Stomach (tissue), 9 donors: ENCODE data around the gene EML4. TPM values are rescaled to one million over a fixed set of nuclear protein-coding genes. Genes with fewer than 3 reads are reported as not detected.

Experiments
- DNase-seq, 2 donors: peaks; one replicate each; pipeline versions ENCODE4 v3.0.0 to v3.0.0-alpha.2; 2013 to 2019
- H3K27ac ChIP-seq, 5 donors: fragments of 200-600 bp in 4 of 5; sonication (generic) in 4 of 5; one replicate each; pipeline ENCODE4 v1.5.1; 2013 to 2019; ENCODE audit warnings: mild to moderate bottlenecking in 1 of 5, moderate library complexity in 1 of 5
- H3K27me3 ChIP-seq, 3 donors: fragments of 200-600 bp; sonication (generic); one replicate each; pipeline ENCODE4 v1.5.1; 2017 to 2019; ENCODE audit warnings: mixed run types in 1 of 3
- H3K36me3 ChIP-seq, 4 donors: fragments of 200-600 bp; sonication (generic); 1 replicate in 3 of 4; 2 replicates in 1 of 4; pipeline ENCODE4 v1.5.1; 2016 to 2019
- H3K4me1 ChIP-seq, 4 donors: fragments of 200-600 bp; sonication (generic); one replicate each; pipeline ENCODE4 v1.5.1; 2016 to 2019
- H3K4me3 ChIP-seq, 4 donors: fragments of 200-600 bp; sonication (generic) in 3 of 4; one replicate each; pipeline ENCODE4 v1.5.1; 2016 to 2019; ENCODE audit warnings: mild to moderate bottlenecking in 1 of 4
- H3K9me3 ChIP-seq, 4 donors: fragments of 200-600 bp; sonication (generic); one replicate each; pipeline ENCODE4 v1.5.1; 2016 to 2019
- EP300 ChIP-seq: sonication (generic); formaldehyde crosslinking; IDR thresholded peaks from one replicate; pipeline ENCODE4 v1.6.1; 2017; ENCODE audit warnings: antibody characterized with exemption
- POLR2A ChIP-seq, 4 donors: fragments of 450-650 bp; IDR thresholded peaks; one replicate each; pipeline ENCODE4 v1.6.1; 2016; ENCODE audit warnings: antibody characterized with exemption in 4 of 4, control low read depth in 2 of 4, mild to moderate bottlenecking in 1 of 4, moderate library complexity in 1 of 4
- POLR2AphosphoS5 ChIP-seq, 3 donors: sonication (generic); formaldehyde crosslinking; IDR thresholded peaks; one replicate each; pipeline ENCODE4 v1.6.1; 2016; ENCODE audit warnings: antibody characterized with exemption in 3 of 3
- WGBS, 5 donors: extraction: QIAGEN DNeasy Blood & Tissue Kit in 3 of 5; methylation state at CpG; one replicate each; pipeline versions ENCODE4 v1.1.5 to v1.1.7; 2013 to 2018; 5-methylcytosine and 5-hydroxymethylcytosine counted together
- intact Hi-C: fragments of 100-400 bp; cut with DNase I; formaldehyde crosslinking; loops from one replicate; pipeline ENCODE4 v1.15.1; 2023; ENCODE audit warnings: low total_unique reads
- polyA plus RNA-seq, 3 donors: library from polyadenylated mRNA; stranded (reverse); fragments of 200-250 nt; gene quantifications; one replicate each; pipeline ENCODE4 v1.2.3, GENCODE V29; 2013
- total RNA-seq, 5 donors: library from RNA; depleted of rRNA; stranded (reverse); fragments of >200 nt; gene quantifications; one replicate each; pipeline versions ENCODE4 v1.1.0 to v1.2.3, GENCODE V29; 2014 to 2016
- TF ChIP-seq, protein P1 (sequence below), 7 experiments: fragments of 450-650 bp in 4 of 7; fragments of 200-600 bp in 3 of 7; sonication (generic) in 3 of 7; IDR thresholded peaks; one replicate each; pipeline ENCODE4 v1.5.1; 2016 to 2019; ENCODE audit warnings: antibody characterized with exemption in 7 of 7, control low read depth in 2 of 7, mild to moderate bottlenecking in 1 of 7
- donor health status: healthy with polysubstance abuse.
- donor health status: Bipolar disorder and iron deficiency.
- donor health status: healthy.

The EML4 gene
- total and polyA plus RNA-seq, 8 donors: 10.2 to 292 (median 28.6) TPM

DNA sequence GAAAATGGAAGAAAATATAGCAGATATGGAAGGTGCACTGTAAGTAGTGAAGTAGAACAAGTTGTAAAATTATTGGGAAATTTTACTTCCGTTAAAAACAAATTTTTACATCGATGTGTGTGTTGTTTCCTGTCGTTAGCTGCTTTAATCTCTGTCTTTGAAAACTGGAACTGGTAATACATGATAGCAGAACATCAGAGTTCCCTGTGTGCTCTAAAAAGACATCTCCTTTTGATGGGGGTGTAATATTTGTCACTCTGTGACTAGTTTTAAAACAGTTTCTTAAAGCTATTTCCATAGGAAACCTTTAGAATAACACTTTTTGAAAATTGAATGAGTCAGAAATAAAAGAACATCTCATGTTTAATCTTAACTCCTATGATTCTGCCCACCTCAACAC is 148.3 kb downstream of the EML4 start:
- no peak overlapping the region for H3K27ac ChIP-seq
- intact Hi-C loops: no loop called here
- no peaks in the 10 kb centered on the region for H3K9me3 ChIP-seq
- TF ChIP-seq EP300 (no peak), POLR2AphosphoS5 (IDR thresholded peaks at IDR 0.05) (no peak), POLR2A (IDR thresholded peaks at IDR 0.05) (no peak)
- TF ChIP-seq, protein P1, sequence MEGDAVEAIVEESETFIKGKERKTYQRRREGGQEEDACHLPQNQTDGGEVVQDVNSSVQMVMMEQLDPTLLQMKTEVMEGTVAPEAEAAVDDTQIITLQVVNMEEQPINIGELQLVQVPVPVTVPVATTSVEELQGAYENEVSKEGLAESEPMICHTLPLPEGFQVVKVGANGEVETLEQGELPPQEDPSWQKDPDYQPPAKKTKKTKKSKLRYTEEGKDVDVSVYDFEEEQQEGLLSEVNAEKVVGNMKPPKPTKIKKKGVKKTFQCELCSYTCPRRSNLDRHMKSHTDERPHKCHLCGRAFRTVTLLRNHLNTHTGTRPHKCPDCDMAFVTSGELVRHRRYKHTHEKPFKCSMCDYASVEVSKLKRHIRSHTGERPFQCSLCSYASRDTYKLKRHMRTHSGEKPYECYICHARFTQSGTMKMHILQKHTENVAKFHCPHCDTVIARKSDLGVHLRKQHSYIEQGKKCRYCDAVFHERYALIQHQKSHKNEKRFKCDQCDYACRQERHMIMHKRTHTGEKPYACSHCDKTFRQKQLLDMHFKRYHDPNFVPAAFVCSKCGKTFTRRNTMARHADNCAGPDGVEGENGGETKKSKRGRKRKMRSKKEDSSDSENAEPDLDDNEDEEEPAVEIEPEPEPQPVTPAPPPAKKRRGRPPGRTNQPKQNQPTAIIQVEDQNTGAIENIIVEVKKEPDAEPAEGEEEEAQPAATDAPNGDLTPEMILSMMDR (IDR thresholded peaks at IDR 0.05): no peak
- no peaks in the 10 kb centered on the region for H3K27me3 ChIP-seq
- H3K36me3 ChIP-seq: peaks cover 0 to 62% (median 44%) of the 10 kb centered on the region in 4 donors
- H3K4me3 ChIP-seq: no peak overlapping the region
- no peak for DNase-seq
- whole genome bisulfite sequencing, 5 donors: 88 to 96% (median 93%) methylated on average over 3 of the region's 3 CpGs
- peaks cover 0 to 5% (median 0%) of the 10 kb centered on the region in 4 donors for H3K4me1 ChIP-seq

DNA sequence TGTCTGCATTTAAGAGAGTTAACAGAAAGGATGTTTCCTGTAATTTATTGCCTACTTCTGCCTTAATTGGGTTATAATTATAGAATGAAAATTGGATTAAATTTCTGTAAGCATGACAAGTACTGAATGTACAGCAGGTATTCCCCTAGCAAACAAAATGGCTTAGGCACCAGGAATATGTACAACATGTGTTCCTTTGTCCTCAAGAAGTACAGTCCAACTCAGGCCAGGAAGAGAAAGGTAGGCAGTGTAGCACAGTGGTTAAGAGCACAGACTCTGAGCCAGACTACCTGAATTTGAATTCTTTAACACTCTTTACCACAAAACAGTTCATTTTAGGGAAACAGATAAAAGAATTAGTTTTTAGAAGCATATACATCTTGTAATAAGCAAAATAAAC is 148.8 kb downstream of the EML4 start:
- no peak for DNase-seq
- Histone ChIP-seq H3K4me3 (no peak overlapping the region), H3K27me3 (no peaks in the 10 kb centered on the region), H3K36me3 (peaks cover 0 to 62% (median 44%) of the 10 kb centered on the region in 4 donors), H3K27ac (no peak overlapping the region), H3K4me1 (peaks cover 0 to 5% (median 0%) of the 10 kb centered on the region in 4 donors), H3K9me3 (no peaks in the 10 kb centered on the region)
- no peak for TF ChIP-seq POLR2AphosphoS5 (IDR thresholded peaks at IDR 0.05)
- TF ChIP-seq POLR2A (IDR thresholded peaks at IDR 0.05): no peak
- TF ChIP-seq, protein P1 (IDR thresholded peaks at IDR 0.05): no peak
- no peak for TF ChIP-seq EP300
- intact Hi-C loops: no loop called here

- no peak for TF ChIP-seq POLR2AphosphoS5 (IDR thresholded peaks at IDR 0.05)
- TF ChIP-seq EP300: no peak
- TF ChIP-seq, protein P1 (IDR thresholded peaks at IDR 0.05): no peak
- no peak for TF ChIP-seq POLR2A (IDR thresholded peaks at IDR 0.05)
- H3K36me3 ChIP-seq: peaks cover 0 to 62% (median 47%) of the 10 kb centered on the region in 4 donors
- H3K4me1 ChIP-seq: peaks cover 0 to 5% (median 0%) of the 10 kb centered on the region in 4 donors
- H3K4me3 ChIP-seq: no peak overlapping the region
- H3K27ac ChIP-seq: no peak overlapping the region
- no peaks in the 10 kb centered on the region for H3K9me3 ChIP-seq
- no peak for DNase-seq
- WGBS, 5 donors: 93 to 96% (median 95%) methylated on average over 5 of the region's 5 CpGs
- intact Hi-C loops: no loop called here
- H3K27me3 ChIP-seq: no peaks in the 10 kb centered on the region
Observed at GRCh38 chr2:42319265-42319664, 150.1 kb downstream of the EML4 start.

- H3K4me3 ChIP-seq: no peak overlapping the region
- WGBS, 5 donors: 76 to 96% (median 91%) methylated on average over 2 of the region's 2 CpGs
- DNase-seq: no peak
- intact Hi-C loops: no loop called here
- peaks cover 0 to 3% (median 2%) of the 10 kb centered on the region in 4 donors for H3K4me1 ChIP-seq
- H3K27ac ChIP-seq: no peak overlapping the region
- TF ChIP-seq EP300: no peak
- no peak for TF ChIP-seq POLR2A (IDR thresholded peaks at IDR 0.05)
- no peak for TF ChIP-seq POLR2AphosphoS5 (IDR thresholded peaks at IDR 0.05)
- TF ChIP-seq, protein P1 (IDR thresholded peaks at IDR 0.05): no peak
- H3K36me3 ChIP-seq: peaks cover 0 to 60% (median 46%) of the 10 kb centered on the region in 4 donors
- H3K27me3 ChIP-seq: no peaks in the 10 kb centered on the region
- H3K9me3 ChIP-seq: no peaks in the 10 kb centered on the region
Observed at GRCh38 chr2:42321452-42322064, 152.4 kb downstream of the EML4 start.
